C4-2B (cell line): ENCODE measurements around the gene DNAJB5.

Experiments used
- CTCF ChIP-seq: fragments of 450-650 bp; conservative IDR thresholded peaks from 2 replicates; pipeline ENCODE4 v1.5.1; 2017; ENCODE audit warnings: mild to moderate bottlenecking
- ZFX ChIP-seq: fragments of 450-650 bp; IDR thresholded peaks from 2 replicates; pipeline ENCODE4 v1.6.1; 2017

GRCh38 chr9:34993502-34994259, 4.1 kb downstream of the DNAJB5 start:
- TF ChIP-seq CTCF (no peak), ZFX (no peak)
